ENCODE results near the gene DUOX1. TPM values are rescaled to one million over a fixed set of nuclear protein-coding genes. Genes with fewer than 3 reads are reported as not detected.

DUOX1 gene
- total RNA-seq, 1 experiment from 2014 or later, result 19.6 TPM

DNA sequence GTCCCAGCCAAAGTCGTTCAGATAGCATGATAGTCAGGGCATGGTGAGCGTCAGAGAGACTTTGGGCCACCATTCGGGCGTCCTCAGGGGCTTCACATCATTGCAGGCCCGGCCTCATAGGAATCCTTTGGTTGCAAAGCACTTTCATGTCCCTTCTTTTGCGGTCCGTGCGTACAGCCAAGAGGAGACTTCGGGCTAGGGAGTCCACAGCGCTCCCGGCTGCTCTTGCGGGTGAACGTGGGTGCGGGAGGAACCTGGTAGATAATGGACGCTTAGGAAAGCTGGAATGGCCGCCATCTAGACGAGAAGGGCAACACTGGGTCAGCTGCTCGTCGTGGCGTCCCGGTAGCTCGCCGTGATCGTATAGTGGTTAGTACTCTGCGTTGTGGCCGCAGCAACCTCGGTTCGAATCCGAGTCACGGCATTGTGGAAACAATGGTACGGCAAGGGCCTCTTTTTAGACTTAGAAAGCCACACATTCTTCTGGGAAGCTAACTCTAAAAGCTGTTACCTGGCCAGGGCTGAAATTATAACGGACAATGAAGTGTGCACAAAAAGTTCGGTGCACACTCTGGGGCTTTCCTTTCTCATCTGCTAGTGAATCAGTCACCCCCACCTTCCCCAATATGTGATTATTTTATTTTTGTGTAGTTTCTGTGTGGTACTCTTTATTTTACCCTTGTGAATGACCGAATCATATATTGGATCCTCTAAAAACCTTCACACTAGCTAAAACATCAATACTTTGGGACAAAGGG lies 71.2 kb downstream of the DUOX1 start:
- CTCF ChIA-PET, result interaction anchor here (0.8 to 4.8 kb wide), 7 partner anchors 9 to 410 kb away, joined by 4 to 44 read pairs (median 9); a partner anchor contains a TSS
- no peak for TF ChIP-seq SP1 (IDR thresholded peaks at IDR 0.05; ENCODE audit: low read depth)
- peak; percentile 67 for TF ChIP-seq YY1 (IDR thresholded peaks at IDR 0.05; ENCODE audit: extremely low read depth, insufficient replicate concordance, low read depth, low read length)
- DNase-seq (ENCODE audit: low read depth, low spot score) (peak; percentile 79), ATAC-seq (peak; percentile 49)
- BruUV-seq (replicated peaks), result TSS peak; percentile 92
- Histone ChIP-seq H3K27ac (ENCODE audit: low read depth, low read length) (peak overlapping the region; percentile 76), H3K27me3 (ENCODE audit: insufficient read depth, low read length) (no peaks in the 10 kb centered on the region), H3K36me3 (ENCODE audit: control insufficient read depth in 1 of 2, insufficient read depth in 2 of 2, low read length in 2 of 2) (no peaks in the 10 kb centered on the region), H2AFZ (ENCODE audit: low read depth, low read length, poor library complexity, severe bottlenecking) (peak overlapping the region; percentile 95), H3K4me2 (ENCODE audit: low read length) (peak overlapping the region; percentile 94), H4K20me1 (ENCODE audit: insufficient read depth) (no peaks in the 10 kb centered on the region), H3K79me2 (ENCODE audit: insufficient read depth, low read length) (no peaks in the 10 kb centered on the region), H3K9me2 (ENCODE audit: insufficient read depth) (no peaks in the 10 kb centered on the region), H3K9me3 (ENCODE audit: control insufficient read depth in 1 of 2, insufficient read depth in 1 of 2, low read depth in 1 of 2, low read length in 2 of 2) (no peaks in the 10 kb centered on the region), H3K4me3 (replicated peaks in 1 of 2; ENCODE audit: low read depth in 1 of 2, low read length in 2 of 2) (peak overlapping the region; percentile 62 to 64), H3K4me1 (ENCODE audit: control insufficient read depth in 1 of 2, insufficient read depth in 2 of 2, low read length in 2 of 2) (peaks cover 11 to 36% of the 10 kb centered on the region in 2 experiments), H3K9ac (ENCODE audit: low read length) (peak overlapping the region; percentile 79)
- intact Hi-C loops (cut with micrococcal nuclease), result loop anchor here (1.0 to 10.0 kb wide), 3 partner anchors 78 to 414 kb away; no protein-coding TSS in a partner anchor
- POLR2A ChIA-PET, result interaction anchor here (0.6 to 3.0 kb wide), 7 partner anchors 9 to 249 kb away, joined by 3 to 11 read pairs (median 4); a partner anchor contains a TSS
- RAD21 ChIA-PET (ENCODE audit: low non-redundant PET in 1 of 2, low total read pairs in 2 of 2, uncharacterized antibody in 2 of 2, unreplicated experiment in 2 of 2), result interaction anchor here in 1 of 2 experiments (0.6 kb wide), 1 partner anchor 537 kb away, joined by 5 read pairs; no protein-coding TSS in a partner anchor

DNA sequence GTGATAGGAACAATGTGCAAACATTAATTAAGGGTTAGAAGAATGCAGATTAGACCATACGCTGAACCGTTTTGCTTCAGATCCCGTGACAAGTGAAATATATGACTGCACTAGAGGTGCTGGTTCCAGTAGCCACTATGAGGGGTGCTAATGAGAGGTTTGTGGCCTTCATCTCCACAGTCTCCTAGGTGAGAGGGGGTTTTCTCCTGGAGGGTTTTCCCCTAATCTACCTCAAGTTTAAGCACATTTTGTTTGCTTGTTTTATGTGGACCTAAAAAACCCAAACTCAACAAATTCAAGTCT lies 71.7 kb downstream of the DUOX1 start:
- no peak overlapping the region for H2AFZ ChIP-seq (ENCODE audit: low read depth, low read length, poor library complexity, severe bottlenecking)
- RAD21 ChIA-PET (ENCODE audit: low non-redundant PET in 1 of 2, low total read pairs in 2 of 2, uncharacterized antibody in 2 of 2, unreplicated experiment in 2 of 2), result interaction anchor here in 1 of 2 experiments (0.6 kb wide), 1 partner anchor 538 kb away, joined by 5 read pairs; no protein-coding TSS in a partner anchor
- CTCF ChIA-PET, result interaction anchor here (0.8 to 4.8 kb wide), 7 partner anchors 9 to 410 kb away, joined by 4 to 44 read pairs (median 9); a partner anchor contains a TSS
- no peaks in the 10 kb centered on the region for H3K79me2 ChIP-seq (ENCODE audit: insufficient read depth, low read length)
- no peak overlapping the region for H3K9ac ChIP-seq (ENCODE audit: low read length)
- 0 out of 4 replicates have a peak overlapping the region, but pooled peaks of 1 of the 2 experiments have one; percentile 62 for H3K4me3 ChIP-seq (replicated peaks in 1 of 2; ENCODE audit: low read depth in 1 of 2, low read length in 2 of 2)
- no peaks in the 10 kb centered on the region for H3K27me3 ChIP-seq (ENCODE audit: insufficient read depth, low read length)
- H3K4me2 ChIP-seq (ENCODE audit: low read length), result peak overlapping the region; percentile 94
- H3K9me3 ChIP-seq (ENCODE audit: control insufficient read depth in 1 of 2, insufficient read depth in 1 of 2, low read depth in 1 of 2, low read length in 2 of 2), result no peaks in the 10 kb centered on the region
- peaks cover 11 to 36% of the 10 kb centered on the region in 2 experiments for H3K4me1 ChIP-seq (ENCODE audit: control insufficient read depth in 1 of 2, insufficient read depth in 2 of 2, low read length in 2 of 2)
- intact Hi-C loops (cut with micrococcal nuclease), result loop anchor here (2.0 to 10.0 kb wide), 2 partner anchors 257 to 413 kb away; no protein-coding TSS in a partner anchor
- TF ChIP-seq, protein P1, sequence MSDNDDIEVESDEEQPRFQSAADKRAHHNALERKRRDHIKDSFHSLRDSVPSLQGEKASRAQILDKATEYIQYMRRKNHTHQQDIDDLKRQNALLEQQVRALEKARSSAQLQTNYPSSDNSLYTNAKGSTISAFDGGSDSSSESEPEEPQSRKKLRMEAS (IDR thresholded peaks at IDR 0.05), result no peak
- no peak for TF ChIP-seq YY1 (IDR thresholded peaks at IDR 0.05; ENCODE audit: extremely low read depth, insufficient replicate concordance, low read depth, low read length)
- TF ChIP-seq SP1 (IDR thresholded peaks at IDR 0.05; ENCODE audit: low read depth), result no peak
- no peak for TF ChIP-seq CBX3 (IDR thresholded peaks at IDR 0.05; ENCODE audit: low read depth)
- no peak for TF ChIP-seq SIN3A (IDR thresholded peaks at IDR 0.05; ENCODE audit: low read depth)
- no peak for TF ChIP-seq TCF7L2 (IDR thresholded peaks at IDR 0.05; ENCODE audit: borderline replicate concordance, extremely low read depth, insufficient read depth, insufficient read length)
- no peak for TF ChIP-seq EZH2phosphoT487 (IDR thresholded peaks at IDR 0.05; ENCODE audit: borderline replicate concordance)
- no peak for TF ChIP-seq SRF (IDR thresholded peaks at IDR 0.05; ENCODE audit: low read depth)
- TF ChIP-seq ATF3 (IDR thresholded peaks at IDR 0.05), result no peak
- TF ChIP-seq ZNF274 (IDR thresholded peaks at IDR 0.05; ENCODE audit: low read depth, low read length), result no peak
- TF ChIP-seq ZBTB33 (IDR thresholded peaks at IDR 0.05; ENCODE audit: extremely low read depth, insufficient replicate concordance, low read length), result no peak
- no peak for TF ChIP-seq RAD21 (IDR thresholded peaks at IDR 0.05; ENCODE audit: low read depth)
- no peak for TF ChIP-seq POLR2AphosphoS5 (IDR thresholded peaks at IDR 0.05; ENCODE audit: low read depth, low read length)
- no peak for TF ChIP-seq CEBPB (IDR thresholded peaks at IDR 0.05; ENCODE audit: low read depth)
- TF ChIP-seq FOSL1 (IDR thresholded peaks at IDR 0.05; ENCODE audit: low read depth), result no peak
- TF ChIP-seq ZFX (IDR thresholded peaks at IDR 0.05), result no peak
- H4K20me1 ChIP-seq (ENCODE audit: insufficient read depth), result no peaks in the 10 kb centered on the region
- no peaks in the 10 kb centered on the region for H3K36me3 ChIP-seq (ENCODE audit: control insufficient read depth in 1 of 2, insufficient read depth in 2 of 2, low read length in 2 of 2)
- DNase-seq (ENCODE audit: low read depth, low spot score) (no peak), ATAC-seq (no peak)
- POLR2A ChIA-PET, result interaction anchor here (0.6 to 3.0 kb wide), 6 partner anchors 8 to 249 kb away, joined by 3 to 11 read pairs (median 4); a partner anchor contains a TSS
- no TSS peak for BruUV-seq (replicated peaks)
- H3K9me2 ChIP-seq (ENCODE audit: insufficient read depth), result no peaks in the 10 kb centered on the region
- H3K27ac ChIP-seq (ENCODE audit: low read depth, low read length), result no peak overlapping the region

All from HCT116 (cell line).